ENCODE measurements around the gene TLE3. TPM values are rescaled to one million over a fixed set of nuclear protein-coding genes. Genes with fewer than 3 reads are reported as not detected.

Gene TLE3
- total RNA-seq, 1 experiment from 2014 or later: 98.2 TPM

DNA sequence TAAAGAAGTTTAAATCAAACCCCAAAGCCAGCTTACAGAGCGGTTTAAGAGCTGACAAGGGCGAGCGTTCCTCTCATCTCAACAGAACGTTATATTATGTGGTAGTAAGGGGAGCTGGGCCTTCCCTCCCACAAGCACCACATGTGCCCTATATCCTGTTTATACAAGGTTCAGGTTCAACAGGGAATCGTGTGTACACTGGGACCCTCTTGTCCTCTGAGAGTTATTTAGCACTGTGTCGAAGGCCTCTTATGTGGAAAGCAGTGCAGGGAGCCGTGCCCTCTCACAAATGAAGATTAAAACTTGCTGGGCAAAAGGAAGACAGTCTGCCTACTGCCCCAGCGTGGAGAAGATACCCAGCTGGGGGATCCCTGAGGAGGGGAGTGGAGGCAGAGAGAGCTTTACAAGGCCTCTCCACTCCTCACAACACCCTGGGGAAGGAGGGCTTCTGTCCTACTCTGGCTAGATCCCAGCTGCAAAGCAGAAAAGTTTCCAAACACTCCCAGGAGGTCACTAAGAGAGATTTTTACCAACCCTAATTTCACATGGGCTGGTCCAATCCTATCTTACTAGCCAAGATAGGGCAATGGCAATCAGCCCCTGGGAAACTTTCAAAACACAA, 2.9 kb downstream of the TLE3 start:
- no peak overlapping the region for H3K14ac ChIP-seq (ENCODE audit: insufficient read depth, low read length)
- H3K9me3 Mint-ChIP-seq: peaks cover 2% of the 10 kb centered on the region in 2 experiments; a peak in 2 of 5 replicates
- no peak overlapping the region for H4K91ac ChIP-seq (ENCODE audit: insufficient read length, low read depth, low read length)
- TF ChIP-seq, protein P1, sequence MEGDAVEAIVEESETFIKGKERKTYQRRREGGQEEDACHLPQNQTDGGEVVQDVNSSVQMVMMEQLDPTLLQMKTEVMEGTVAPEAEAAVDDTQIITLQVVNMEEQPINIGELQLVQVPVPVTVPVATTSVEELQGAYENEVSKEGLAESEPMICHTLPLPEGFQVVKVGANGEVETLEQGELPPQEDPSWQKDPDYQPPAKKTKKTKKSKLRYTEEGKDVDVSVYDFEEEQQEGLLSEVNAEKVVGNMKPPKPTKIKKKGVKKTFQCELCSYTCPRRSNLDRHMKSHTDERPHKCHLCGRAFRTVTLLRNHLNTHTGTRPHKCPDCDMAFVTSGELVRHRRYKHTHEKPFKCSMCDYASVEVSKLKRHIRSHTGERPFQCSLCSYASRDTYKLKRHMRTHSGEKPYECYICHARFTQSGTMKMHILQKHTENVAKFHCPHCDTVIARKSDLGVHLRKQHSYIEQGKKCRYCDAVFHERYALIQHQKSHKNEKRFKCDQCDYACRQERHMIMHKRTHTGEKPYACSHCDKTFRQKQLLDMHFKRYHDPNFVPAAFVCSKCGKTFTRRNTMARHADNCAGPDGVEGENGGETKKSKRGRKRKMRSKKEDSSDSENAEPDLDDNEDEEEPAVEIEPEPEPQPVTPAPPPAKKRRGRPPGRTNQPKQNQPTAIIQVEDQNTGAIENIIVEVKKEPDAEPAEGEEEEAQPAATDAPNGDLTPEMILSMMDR (conservative IDR thresholded peaks at IDR 0.05): no peak
- no peak overlapping the region for H3K56ac ChIP-seq (ENCODE audit: insufficient read length, low read depth, low read length)
- no peak overlapping the region for H2BK20ac ChIP-seq (ENCODE audit: low read depth, low read length, poor library complexity, severe bottlenecking)
- no peak overlapping the region for H3K4ac ChIP-seq (ENCODE audit: low read depth, low read length)
- H3K9ac ChIP-seq (ENCODE audit: extremely low read depth, insufficient read length, low read length): no peak overlapping the region
- WGBS (ENCODE audit: extremely low coverage, insufficient read length, low lambda C conversion rate): no CpG with 5 or more reads among the region's 8 CpGs
- H3K79me2 ChIP-seq (ENCODE audit: insufficient read depth, low read length): peaks cover 7% of the 10 kb centered on the region; the same call in 1 of the 2 replicates
- no peak overlapping the region for H2AFZ ChIP-seq (ENCODE audit: low read length)
- H2BK12ac ChIP-seq (ENCODE audit: insufficient read length, low read depth, low read length): no peak overlapping the region
- H4K5ac ChIP-seq (ENCODE audit: insufficient read length, low read depth, low read length): no peak overlapping the region
- peaks cover 16% of the 10 kb centered on the region for H3K23me2 ChIP-seq (ENCODE audit: insufficient read length, low read depth, low read length, poor library complexity, severe bottlenecking)
- H3K4me2 ChIP-seq (ENCODE audit: insufficient read depth, insufficient read length, low read length): peak overlapping the region; percentile 63
- peaks cover 17 to 50% (median 48%) of the 10 kb centered on the region in 3 experiments for H3K36me3 Mint-ChIP-seq (ENCODE audit: insufficient read depth in 1 of 3, low read depth in 3 of 3)
- H3T11ph ChIP-seq (ENCODE audit: low read length): no peak overlapping the region
- no peak overlapping the region for H2AK5ac ChIP-seq (ENCODE audit: insufficient read length, low read length)
- no peaks in the 10 kb centered on the region for H3K9me3 ChIP-seq (ENCODE audit: control insufficient read depth, low read depth, low read length)
- peaks cover 56 to 57% of the 10 kb centered on the region in 2 experiments for H3K4me1 Mint-ChIP-seq
- H3K18ac ChIP-seq (ENCODE audit: insufficient read length, low read depth, low read length): no peak overlapping the region
- no peaks in the 10 kb centered on the region for H4K20me1 ChIP-seq (ENCODE audit: control insufficient read depth, insufficient read depth, insufficient read length)
- peaks cover 26% of the 10 kb centered on the region for H3K4me1 ChIP-seq (ENCODE audit: insufficient read depth, low read length)
- H2BK120ac ChIP-seq (ENCODE audit: low read depth, low read length, poor library complexity, severe bottlenecking): no peak overlapping the region
- peak overlapping the region; percentile 93 to 99 for H3K4me3 Mint-ChIP-seq
- no peak overlapping the region for H3K23ac ChIP-seq (ENCODE audit: insufficient read length, low read depth, low read length)
- H3K27ac ChIP-seq (ENCODE audit: insufficient read length, low read depth, low read length): no peak overlapping the region
- DNase-seq: no peak
- H3K27ac Mint-ChIP-seq: no peak overlapping the region; a peak in 2 of 7 replicates
- H3K27me3 Mint-ChIP-seq (ENCODE audit: low read depth): peaks cover 11% of the 10 kb centered on the region
- H4K8ac ChIP-seq (replicated peaks; ENCODE audit: insufficient read length, low read depth, low read length): no peak overlapping the region
- no peaks in the 10 kb centered on the region for H3K79me1 ChIP-seq (ENCODE audit: insufficient read depth, low read depth, low read length, poor library complexity, severe bottlenecking)
- no peak overlapping the region for H2BK5ac ChIP-seq (ENCODE audit: insufficient read length, low read length)
- H2BK15ac ChIP-seq (ENCODE audit: low read depth, low read length): no peak overlapping the region
- 0 out of 2 replicates have a peak, but pooled peaks cover 2% of the 10 kb centered on the region for H3K27me3 ChIP-seq (ENCODE audit: insufficient read depth, low read length)

Measured in H9 (cell line).